Measurements from ENCODE around the gene EIF6. TPM values are rescaled to one million over a fixed set of nuclear protein-coding genes. Genes with fewer than 3 reads are reported as not detected.
A peak's percentile ranks its signal among the peaks of the same experiment; 100 is the strongest.

EIF6 gene
- total RNA-seq, 2 experiments from 2014 or later = 106 to 113 TPM

- no peak overlapping the region for H3K4me2 ChIP-seq (ENCODE audit: low read length)
- no peaks in the 10 kb centered on the region for H3K9me2 ChIP-seq (ENCODE audit: insufficient read depth, low read length)
- H4K20me1 ChIP-seq (ENCODE audit: insufficient read depth, low read length) = no peaks in the 10 kb centered on the region
- DNase-seq (ENCODE audit: low spot score) = no peak
- H3K4me1 ChIP-seq (ENCODE audit: insufficient read depth, low read length, poor library complexity, severe bottlenecking) = peaks cover 24% of the 10 kb centered on the region
- intact Hi-C loops (cut with micrococcal nuclease; ENCODE audit: unreplicated experiment) = loop anchor here (10.0 kb wide), 1 partner anchor 404 kb away; the partner anchor contains the start of genes ACSS2 and GGT7
- no peak overlapping the region for H3K4me3 ChIP-seq (ENCODE audit: low read depth, low read length, poor library complexity, severe bottlenecking)
- no TSS peak for BruUV-seq (replicated peaks)
- ChIA-PET CTCF (ENCODE audit: unreplicated experiment) (no interaction called here), POLR2A (no interaction called here)
- H3K27ac ChIP-seq (ENCODE audit: low read depth, low read length, poor library complexity, severe bottlenecking) = no peak overlapping the region
- peaks cover 64% of the 10 kb centered on the region for H3K36me3 ChIP-seq (ENCODE audit: insufficient read depth, low read length)
- no peak for TF ChIP-seq CTCF (conservative IDR thresholded peaks at IDR 0.05; ENCODE audit: low read length)
- TF ChIP-seq EZH2phosphoT487 (IDR thresholded peaks at IDR 0.05; ENCODE audit: borderline replicate concordance, low read depth, low read length) = no peak
- H3K79me2 ChIP-seq (ENCODE audit: insufficient read depth, low read depth, low read length) = peaks cover 33% of the 10 kb centered on the region
- no peak overlapping the region for H2AFZ ChIP-seq (ENCODE audit: low read length)
- no peaks in the 10 kb centered on the region for H3K9me3 ChIP-seq (ENCODE audit: low read length)
Observed at GRCh38 chr20:35279040-35279439, 5.5 kb downstream of the EIF6 start.

GRCh38 chr20:35277531-35278395, 6.8 kb downstream of the EIF6 start, which contains the start of gene MMP24OS:
Gene MMP24OS, minus strand, starts transcription at chr20:35278122. Its CDS starts 193 bp downstream, at chr20:35277929.
- Histone ChIP-seq H3K79me2 (ENCODE audit: insufficient read depth, low read depth, low read length) (peaks cover 20% of the 10 kb centered on the region), H3K36me3 (ENCODE audit: insufficient read depth, low read length) (peaks cover 58% of the 10 kb centered on the region), H4K20me1 (ENCODE audit: insufficient read depth, low read length) (no peaks in the 10 kb centered on the region), H3K9me3 (ENCODE audit: low read length) (no peaks in the 10 kb centered on the region), H3K9me2 (ENCODE audit: insufficient read depth, low read length) (no peaks in the 10 kb centered on the region), H3K4me2 (ENCODE audit: low read length) (peak within 1 kb of the TSS; percentile 99), H3K4me1 (ENCODE audit: insufficient read depth, low read length, poor library complexity, severe bottlenecking) (peaks cover 16% of the 10 kb centered on the region), H3K27ac (ENCODE audit: low read depth, low read length, poor library complexity, severe bottlenecking) (peak within 1 kb of the TSS; percentile 72), H3K4me3 (ENCODE audit: low read depth, low read length, poor library complexity, severe bottlenecking) (peak within 1 kb of the TSS; percentile 77), H2AFZ (ENCODE audit: low read length) (peak within 1 kb of the TSS; percentile 34; the same call in 1 of the 2 replicates)
- peak; percentile 52 for TF ChIP-seq CTCF (conservative IDR thresholded peaks at IDR 0.05; ENCODE audit: low read length)
- TF ChIP-seq EZH2phosphoT487 (IDR thresholded peaks at IDR 0.05; ENCODE audit: borderline replicate concordance, low read depth, low read length) = no peak
- ChIA-PET CTCF (ENCODE audit: unreplicated experiment) (interaction anchor here (0.5 to 0.6 kb wide), 2 partner anchors 322 to 465 kb away, joined by 3 to 5 read pairs; no protein-coding TSS in a partner anchor), POLR2A (interaction anchor here (0.6 to 1.2 kb wide), 3 partner anchors 11 to 326 kb away, joined by 3 read pairs; no protein-coding TSS in a partner anchor)
- no TSS peak for BruUV-seq (replicated peaks)
- intact Hi-C loops (cut with micrococcal nuclease; ENCODE audit: unreplicated experiment) = loop anchor here (10.0 kb wide), 1 partner anchor 403 kb away; the partner anchor contains the start of genes ACSS2 and GGT7
- DNase-seq (ENCODE audit: low spot score) = peak; percentile 93
